Neural progenitor cell (in vitro differentiated cells): ENCODE data around the gene ATXN7.

ENCODE experiments used
- CTCF ChIP-seq: fragments of 200-600 bp; sonication (generic); IDR thresholded peaks from 2 replicates; pipeline ENCODE4 v1.5.1; 2017; ENCODE audit warnings: antibody characterized with exemption, mild to moderate bottlenecking
- EZH2 ChIP-seq: fragments of 200-600 bp; sonication (generic); IDR thresholded peaks from 2 replicates; pipeline ENCODE4 v1.6.1; 2017; ENCODE audit warnings: antibody characterized with exemption, mild to moderate bottlenecking, moderate library complexity
- EZH2phosphoT487 ChIP-seq: fragments of 200-600 bp; sonication (generic); IDR thresholded peaks from 2 replicates; pipeline ENCODE4 v1.6.1; 2017; ENCODE audit warnings: antibody characterized with exemption

- TF ChIP-seq CTCF (no peak), EZH2 (no peak), EZH2phosphoT487 (no peak)
These were observed 112.6 kb downstream of the ATXN7 start for GRCh38 chr3:63976161-63976871.
